ENCODE measurements around the gene TAS2R13.

- TF ChIP-seq CTCF (IDR thresholded peaks at IDR 0.05): no peak
- no peak for TF ChIP-seq POLR2A (IDR thresholded peaks at IDR 0.05)
- TF ChIP-seq POLR2AphosphoS5 (IDR thresholded peaks at IDR 0.05; ENCODE audit: insufficient read depth in 1 of 2, low read depth in 1 of 2): no peak
Observed at GRCh38 chr12:10900972-10901371, 8.4 kb downstream of the TAS2R13 start.
